Caco-2 (cell line): ENCODE measurements around the gene CCDC137. TPM values are rescaled to one million over a fixed set of nuclear protein-coding genes. Genes with fewer than 3 reads are reported as not detected.

Source experiments
- BruUV-seq: library from RNA; stranded (reverse); fragments of 400-500 nt; replicated peaks from 2 replicates; lab custom pipeline; 2021; lab: Mats Ljungman, UMichigan
- CTCF ChIA-PET: fragments of 300-600 bp; sonication (Branson Sonifier 250); formaldehyde crosslinking; loops from one replicate; lab custom pipeline; 2022; ENCODE audit warnings: antibody characterized with exemption; lab: Charles Lee
- POLR2A ChIA-PET: fragments of 300-600 bp; sonication (Branson Sonifier 250); formaldehyde crosslinking; loops from one replicate; lab custom pipeline; 2022; ENCODE audit warnings: antibody characterized with exemption; lab: Charles Lee
- DNase-seq, 2 experiments: peaks; one replicate each; pipeline versions ENCODE4 v3.0.0 to v3.0.0-alpha.2; 2020 to 2022
- H3K27me3 ChIP-seq: replicated peaks from 2 replicates; pipeline ENCODE4 v1.6.0; 2011; ENCODE audit warnings: low read length; ENCODE audit not compliant: control insufficient read depth, insufficient read depth
- H3K36me3 ChIP-seq: 2 replicates; pipeline ENCODE4 v1.5.1; 2011; ENCODE audit warnings: low read length; ENCODE audit not compliant: control insufficient read depth, insufficient read depth
- H3K4me1 ChIP-seq: fragments of 250-450 bp; sonication (Bioruptor Pico); 2 replicates; pipeline ENCODE4 v1.5.1; 2020; ENCODE audit warnings: mild to moderate bottlenecking
- H3K4me3 ChIP-seq: 2 replicates; pipeline ENCODE4 v1.5.1; 2011; ENCODE audit warnings: low read depth, mild to moderate bottlenecking, control low read depth, low read length
- H3K9me3 ChIP-seq: fragments of 250-450 bp; sonication (Bioruptor Pico); 2 replicates; pipeline ENCODE4 v1.5.1; 2020; ENCODE audit warnings: mild to moderate bottlenecking, moderate library complexity
- H3K27ac Mint-ChIP-seq: one replicate; pipeline ENCODE4 v1.8.0; 2022; ENCODE audit warnings: mixed read lengths; ENCODE audit not compliant: unreplicated experiment
- H3K27me3 Mint-ChIP-seq: one replicate; pipeline ENCODE4 v1.8.0; 2022; ENCODE audit warnings: mixed read lengths; ENCODE audit not compliant: insufficient read depth, unreplicated experiment
- H3K36me3 Mint-ChIP-seq: one replicate; pipeline ENCODE4 v1.8.0; 2022; ENCODE audit warnings: mild to moderate bottlenecking, mixed read lengths; ENCODE audit not compliant: insufficient read depth, unreplicated experiment
- H3K4me1 Mint-ChIP-seq: one replicate; pipeline ENCODE4 v1.8.0; 2022; ENCODE audit warnings: low read depth, mixed read lengths; ENCODE audit not compliant: unreplicated experiment
- H3K4me3 Mint-ChIP-seq: one replicate; pipeline ENCODE4 v1.8.0; 2022; ENCODE audit warnings: mild to moderate bottlenecking, moderate library complexity, mixed read lengths; ENCODE audit not compliant: unreplicated experiment
- H3K9me3 Mint-ChIP-seq: one replicate; pipeline ENCODE4 v1.8.0; 2022; ENCODE audit warnings: mixed read lengths; ENCODE audit not compliant: unreplicated experiment
- CTCF ChIP-seq, 2 experiments: fragments of 200-600 bp in 1 of 2; IDR thresholded peaks; 1 replicate in 1 of 2; 2 replicates in 1 of 2; pipeline versions ENCODE4 v1.5.1 to v1.8.0; 2011 to 2022; ENCODE audit warnings: antibody characterized with exemption in 1 of 2, control low read depth in 1 of 2, inconsistent platforms in 1 of 2, low read depth in 1 of 2, low read length in 1 of 2, mild to moderate bottlenecking in 1 of 2, moderate library complexity in 1 of 2; ENCODE audit not compliant: insufficient read depth in 1 of 2, severe bottlenecking in 1 of 2, unreplicated experiment in 1 of 2
- intact Hi-C: fragments of 100-400 bp; cut with micrococcal nuclease; formaldehyde crosslinking; loops from one replicate; pipeline ENCODE4 v1.10.0; 2022; ENCODE audit not compliant: unreplicated experiment
- total RNA-seq: library from RNA; stranded (reverse); gene quantifications from 2 replicates; pipeline ENCODE4 v1.2.3, GENCODE V29; 2022

The CCDC137 gene
- total RNA-seq, 1 experiment from 2014 or later, result 50.5 TPM

DNA sequence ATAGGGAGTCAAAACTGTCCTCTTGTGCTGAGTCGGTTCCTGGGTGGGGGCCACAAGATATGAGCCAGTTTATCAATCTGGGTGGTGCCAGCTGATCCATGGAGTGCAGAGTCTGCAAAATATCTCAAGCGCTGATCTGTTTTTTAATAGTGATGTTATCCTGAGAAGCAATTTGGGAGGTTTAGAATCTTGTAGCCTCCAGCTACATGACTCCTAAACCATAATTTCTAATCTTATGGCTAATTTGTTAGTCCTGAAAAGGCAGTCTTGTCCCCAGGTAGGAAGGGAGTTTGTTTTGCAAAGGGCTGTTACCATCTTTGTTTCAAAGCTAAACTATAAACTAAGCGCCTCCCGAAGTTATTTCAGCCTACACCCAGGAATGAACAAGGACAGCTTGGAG, 27.9 kb upstream of the CCDC137 start:
- Mint-ChIP-seq H3K9me3 (no peaks in the 10 kb centered on the region), H3K36me3 (peaks cover 20% of the 10 kb centered on the region), H3K27ac (no peak overlapping the region), H3K27me3 (no peaks in the 10 kb centered on the region), H3K4me1 (no peaks in the 10 kb centered on the region), H3K4me3 (no peak overlapping the region)
- no peak for TF ChIP-seq CTCF (IDR thresholded peaks at IDR 0.05; ENCODE audit: insufficient read depth in 1 of 2, low read depth in 1 of 2, low read length in 1 of 2, severe bottlenecking in 1 of 2, unreplicated experiment in 1 of 2)
- no peak overlapping the region for H3K4me3 ChIP-seq
- BruUV-seq, result no TSS peak
- DNase-seq, result no peak
- ChIA-PET CTCF (no interaction called here), POLR2A (interaction anchor here (0.6 kb wide), 1 partner anchor 62 kb away, joined by 3 read pairs; no protein-coding TSS in a partner anchor)
- peaks cover 9% of the 10 kb centered on the region; the same call in 1 of the 2 replicates for H3K4me1 ChIP-seq
- intact Hi-C loops, result no loop called here
- no peaks in the 10 kb centered on the region for H3K9me3 ChIP-seq
- H3K36me3 ChIP-seq, result no peaks in the 10 kb centered on the region
- no peaks in the 10 kb centered on the region for H3K27me3 ChIP-seq

GRCh38 chr17:81640011-81640410, 26.5 kb upstream of the CCDC137 start:
- Mint-ChIP-seq H3K9me3 (no peaks in the 10 kb centered on the region), H3K4me1 (no peaks in the 10 kb centered on the region), H3K36me3 (peaks cover 20% of the 10 kb centered on the region), H3K27ac (no peak overlapping the region), H3K27me3 (no peaks in the 10 kb centered on the region), H3K4me3 (no peak overlapping the region)
- intact Hi-C loops, result no loop called here
- no peaks in the 10 kb centered on the region for H3K36me3 ChIP-seq
- ChIA-PET POLR2A (no interaction called here), CTCF (no interaction called here)
- no peak overlapping the region for H3K4me3 ChIP-seq
- DNase-seq, result no peak
- no peaks in the 10 kb centered on the region for H3K9me3 ChIP-seq
- no peak for TF ChIP-seq CTCF (IDR thresholded peaks at IDR 0.05; ENCODE audit: insufficient read depth in 1 of 2, low read depth in 1 of 2, low read length in 1 of 2, severe bottlenecking in 1 of 2, unreplicated experiment in 1 of 2)
- BruUV-seq, result no TSS peak
- H3K27me3 ChIP-seq, result no peaks in the 10 kb centered on the region
- H3K4me1 ChIP-seq, result peaks cover 9% of the 10 kb centered on the region; the same call in 1 of the 2 replicates

GRCh38 chr17:81641825-81642489, 24.6 kb upstream of the CCDC137 start:
- POLR2A ChIA-PET, result no interaction called here
- H3K27ac Mint-ChIP-seq, result no peak overlapping the region

More at GRCh38 chr17:81641825-81642489, 24.6 kb upstream of the CCDC137 start:
- Histone ChIP-seq H3K9me3 (no peaks in the 10 kb centered on the region), H3K4me3 (no peak overlapping the region), H3K36me3 (no peaks in the 10 kb centered on the region), H3K4me1 (0 out of 2 replicates have a peak, but pooled peaks cover 5% of the 10 kb centered on the region), H3K27me3 (no peaks in the 10 kb centered on the region)
- no TSS peak for BruUV-seq
- H3K36me3 Mint-ChIP-seq, result peaks cover 3% of the 10 kb centered on the region
- H3K4me1 Mint-ChIP-seq, result no peaks in the 10 kb centered on the region
- intact Hi-C loops, result no loop called here
- DNase-seq, result no peak
- TF ChIP-seq CTCF (IDR thresholded peaks at IDR 0.05; ENCODE audit: insufficient read depth in 1 of 2, low read depth in 1 of 2, low read length in 1 of 2, severe bottlenecking in 1 of 2, unreplicated experiment in 1 of 2), result no peak
- H3K4me3 Mint-ChIP-seq, result no peak overlapping the region
- CTCF ChIA-PET, result no interaction called here
- no peaks in the 10 kb centered on the region for H3K27me3 Mint-ChIP-seq
- no peaks in the 10 kb centered on the region for H3K9me3 Mint-ChIP-seq
